GM12892 (cell line): ENCODE measurements around the gene RSKR.

Experiments
- POLR2A ChIP-seq: IDR thresholded peaks from 2 replicates; pipeline ENCODE4 v1.6.1; 2011; ENCODE audit warnings: low read depth, low read length, control low read depth
- POLR2AphosphoS5 ChIP-seq: IDR thresholded peaks from 2 replicates; pipeline ENCODE4 v1.6.1; 2011; ENCODE audit warnings: low read depth, low read length, control low read depth
- TAF1 ChIP-seq: IDR thresholded peaks from 2 replicates; pipeline ENCODE4 v1.6.1; 2011; ENCODE audit warnings: low read depth, mild to moderate bottlenecking, control low read depth, low read length, borderline replicate concordance

GRCh38 chr17:28620010-28620409 is 6.0 kb upstream of the RSKR start:
- TF ChIP-seq POLR2AphosphoS5 (no peak), POLR2A (no peak), TAF1 (no peak)
